Hindlimb muscle (tissue), 1 donor: ENCODE results near the gene M6PR. TPM values are rescaled to one million over a fixed set of nuclear protein-coding genes. Genes with fewer than 3 reads are reported as not detected.
"Not testable (repeated sequence)": the region's sequence is repeated elsewhere in the genome, so short reads cannot be mapped to it uniquely, and the experiment has no call there.

Experiments
- DNase-seq: peaks from one replicate; pipeline ENCODE4 v3.0.0-alpha.2; 2013
- polyA plus RNA-seq: library from polyadenylated mRNA; unstranded; fragments of 120-200 nt; gene quantifications from one replicate; pipeline ENCODE4 v1.2.1, GENCODE V29; 2013; ENCODE audit not compliant: insufficient read length

M6PR gene
- polyA plus RNA-seq, 1 donor: 111 TPM

GRCh38 chr12:8911606-8912268, 37.7 kb downstream of the M6PR start:
- no peak for DNase-seq

- no peak for DNase-seq
Measured at GRCh38 chr12:8909752-8910151, 39.7 kb downstream of the M6PR start.

- DNase-seq: no peak
Measured at GRCh38 chr12:8907513-8907912, 41.9 kb downstream of the M6PR start.

- DNase-seq: no peak
Measured at GRCh38 chr12:8906266-8907180, 42.9 kb downstream of the M6PR start.

- no peak for DNase-seq
Measured at GRCh38 chr12:8905546-8905945, 43.9 kb downstream of the M6PR start.

- DNase-seq: no peak
Measured at GRCh38 chr12:8904665-8905064, 44.8 kb downstream of the M6PR start.

GRCh38 chr12:8903646-8904045, 45.8 kb downstream of the M6PR start:
- DNase-seq: no peak

GRCh38 chr12:8902703-8903102, 46.7 kb downstream of the M6PR start:
- DNase-seq: not testable (repeated sequence)

GRCh38 chr12:8899830-8900229, 49.6 kb downstream of the M6PR start:
- DNase-seq: no peak

GRCh38 chr12:8897081-8897480, 52.4 kb downstream of the M6PR start:
- no peak for DNase-seq

GRCh38 chr12:8894986-8895385, 54.5 kb downstream of the M6PR start:
- no peak for DNase-seq

GRCh38 chr12:8894378-8894777, 55.1 kb downstream of the M6PR start:
- DNase-seq: no peak

- no peak for DNase-seq
Measured at GRCh38 chr12:8891976-8892375, 57.5 kb downstream of the M6PR start.

Other genes starting within 250 kb of the M6PR start
- gene A2ML1, start 127.0 kb downstream of the M6PR start, polyA plus RNA-seq: 0.21 TPM
- gene PHC1, start 35.1 kb downstream of the M6PR start, polyA plus RNA-seq: 39.2 TPM
- 4.1 TPM for gene KLRG1, start 39.9 kb upstream of the M6PR start, polyA plus RNA-seq
- 362 TPM for gene A2M, start 166.3 kb upstream of the M6PR start, polyA plus RNA-seq